D721Med (cell line): ENCODE data around the gene ROBO1.

ENCODE experiments used
- DNase-seq: peaks from one replicate; pipeline ENCODE4 v3.0.0; 2011; ENCODE audit warnings: low spot score; ENCODE audit not compliant: insufficient read length
- FAIRE-seq: peaks from 2 replicates; lab custom pipeline; 2011; peaks lifted over from hg19 to GRCh38; lab: Jason Lieb, UNC
- CTCF ChIP-seq: IDR thresholded peaks from 2 replicates; pipeline ENCODE4 v1.5.1; 2012; ENCODE audit warnings: mild to moderate bottlenecking, control low read depth; ENCODE audit not compliant: insufficient read depth; ENCODE audit errors: missing control alignments

The ROBO1 gene

GRCh38 chr3:78855190-78855589, 912.6 kb downstream of the ROBO1 start:
- no peak for TF ChIP-seq CTCF
- no peak for DNase-seq
- peak; percentile 84 for FAIRE-seq

GRCh38 chr3:78848392-78849288, 919.2 kb downstream of the ROBO1 start:
- no peak for DNase-seq
- peak; percentile 87 for FAIRE-seq
- no peak for TF ChIP-seq CTCF

DNA sequence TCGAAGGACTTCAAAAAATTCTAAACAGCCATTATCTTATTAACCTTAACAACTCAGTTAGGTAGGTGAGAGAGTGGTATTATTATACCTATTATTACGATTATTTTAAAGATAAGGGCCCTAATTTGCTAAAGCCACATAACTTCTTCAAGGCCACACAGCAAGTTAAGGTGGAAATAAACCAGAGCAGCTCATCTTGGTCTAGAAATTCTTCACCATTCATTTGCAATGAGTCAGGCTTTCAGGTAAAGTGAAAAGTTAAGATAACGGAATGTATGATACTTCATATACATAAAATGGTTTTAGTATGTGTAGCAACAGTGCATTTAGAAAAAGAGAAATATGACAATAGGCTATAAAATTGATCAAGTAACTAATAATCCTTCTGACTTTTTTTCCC, 920.2 kb downstream of the ROBO1 start:
- no peak for FAIRE-seq
- no peak for TF ChIP-seq CTCF
- no peak for DNase-seq

- FAIRE-seq (no peak), DNase-seq (no peak)
- TF ChIP-seq CTCF, result no peak
Observed at GRCh38 chr3:78847203-78847602, 920.6 kb downstream of the ROBO1 start.

DNA sequence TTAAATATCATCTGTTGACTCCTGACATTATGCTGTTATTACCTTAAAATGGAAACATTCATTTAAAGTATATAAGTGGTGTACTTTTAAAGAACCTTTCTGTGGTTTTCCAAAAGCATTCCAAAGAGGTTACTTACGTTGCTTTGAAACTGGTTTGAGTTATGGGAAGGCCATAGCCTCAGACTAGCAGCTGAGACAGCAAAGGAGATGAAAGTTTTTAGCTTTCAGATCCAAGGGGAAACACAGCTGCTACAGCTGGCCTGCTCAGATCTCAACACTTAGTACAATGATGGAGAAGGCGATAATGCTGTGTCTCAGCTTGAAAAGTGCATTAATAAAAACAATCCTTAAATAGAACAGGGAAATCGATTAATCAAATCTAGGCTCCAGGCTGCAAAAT, 921.1 kb downstream of the ROBO1 start:
- FAIRE-seq (no peak), DNase-seq (no peak)
- no peak for TF ChIP-seq CTCF

DNA sequence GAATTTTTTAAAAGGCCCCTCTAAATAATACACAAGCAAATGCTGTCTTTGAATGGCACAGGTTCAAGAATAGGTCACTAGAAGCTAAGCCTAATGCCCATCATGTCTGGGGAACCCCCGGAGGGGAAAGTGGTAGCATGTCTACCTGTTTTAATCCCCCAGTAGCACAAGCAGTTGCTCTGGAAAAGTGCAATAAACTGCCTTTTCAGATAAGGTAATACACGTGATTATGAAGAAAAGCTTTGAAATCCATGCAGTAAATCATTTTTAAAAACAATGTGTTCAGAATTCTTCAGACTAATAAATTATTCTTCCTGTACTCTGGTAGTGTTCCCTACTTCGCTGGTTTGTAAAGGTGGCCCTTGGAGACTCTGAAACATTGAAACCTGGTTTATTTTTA, 922.2 kb downstream of the ROBO1 start:
- FAIRE-seq (no peak), DNase-seq (no peak)
- TF ChIP-seq CTCF, result no peak

- FAIRE-seq (no peak), DNase-seq (no peak)
- TF ChIP-seq CTCF, result no peak
Observed at GRCh38 chr3:78844307-78844706, 923.5 kb downstream of the ROBO1 start.
